Activated naive CD8-positive, alpha-beta T cell treated with anti-CD3 and anti-CD28 coated beads, Interleukin-2, amount 50 U/mL, for 24 hours (primary cell): Measurements from ENCODE around the gene PAM16.

Source experiments
- ATAC-seq: fragments of 150-1000 bp; cut with Tn5 transposase; one replicate; pipeline ENCODE4 v1.10.0; 2021
- DNase-seq: peaks from one replicate; pipeline ENCODE4 v3.0.0; 2021
- H3K27ac Mint-ChIP-seq: one replicate; pipeline ENCODE4 v1.8.0; 2021; ENCODE audit warnings: mild to moderate bottlenecking, mixed read lengths
- H3K27me3 Mint-ChIP-seq: one replicate; pipeline ENCODE4 v1.8.0; 2021; ENCODE audit warnings: mixed read lengths
- H3K36me3 Mint-ChIP-seq: one replicate; pipeline ENCODE4 v1.8.0; 2021; ENCODE audit warnings: low read depth, mixed read lengths
- H3K4me1 Mint-ChIP-seq: one replicate; pipeline ENCODE4 v1.8.0; 2021; ENCODE audit warnings: mixed read lengths
- H3K4me3 Mint-ChIP-seq: one replicate; pipeline ENCODE4 v1.8.0; 2021; ENCODE audit warnings: mild to moderate bottlenecking, moderate library complexity, mixed read lengths
- H3K9me3 Mint-ChIP-seq: one replicate; pipeline ENCODE4 v1.8.0; 2021; ENCODE audit warnings: mixed read lengths

PAM16 gene

GRCh38 chr16:4328782-4329775 lies 22.0 kb downstream of the PAM16 start:
- no peak overlapping the region for H3K27ac Mint-ChIP-seq
- H3K4me1 Mint-ChIP-seq: peaks cover 5% of the 10 kb centered on the region
- H3K36me3 Mint-ChIP-seq: no peaks in the 10 kb centered on the region
- peaks cover 3% of the 10 kb centered on the region for H3K27me3 Mint-ChIP-seq
- no peak overlapping the region for H3K4me3 Mint-ChIP-seq
- DNase-seq: no peak
- no peak for ATAC-seq
- H3K9me3 Mint-ChIP-seq: no peaks in the 10 kb centered on the region

GRCh38 chr16:4328046-4328781 lies 22.9 kb downstream of the PAM16 start:
- Mint-ChIP-seq H3K36me3 (no peaks in the 10 kb centered on the region), H3K4me3 (peak overlapping the region; percentile 24), H3K4me1 (peaks cover 5% of the 10 kb centered on the region), H3K9me3 (no peaks in the 10 kb centered on the region), H3K27ac (no peak overlapping the region), H3K27me3 (peaks cover 3% of the 10 kb centered on the region)
- peak; percentile 66 for DNase-seq
- peak; percentile 63 for ATAC-seq

- Mint-ChIP-seq H3K27ac (no peak overlapping the region), H3K9me3 (no peaks in the 10 kb centered on the region), H3K36me3 (no peaks in the 10 kb centered on the region), H3K4me3 (no peak overlapping the region), H3K4me1 (peaks cover 5% of the 10 kb centered on the region), H3K27me3 (peaks cover 3% of the 10 kb centered on the region)
- ATAC-seq (peak; percentile 3), DNase-seq (no peak)
These were observed 23.6 kb downstream of the PAM16 start for GRCh38 chr16:4327386-4328045.

GRCh38 chr16:4325253-4325758 lies 25.8 kb downstream of the PAM16 start:
- no peaks in the 10 kb centered on the region for H3K36me3 Mint-ChIP-seq
- H3K9me3 Mint-ChIP-seq: no peaks in the 10 kb centered on the region
- no peak overlapping the region for H3K27ac Mint-ChIP-seq
- DNase-seq (no peak), ATAC-seq (no peak)
- peaks cover 5% of the 10 kb centered on the region for H3K4me1 Mint-ChIP-seq
- peaks cover 3% of the 10 kb centered on the region for H3K27me3 Mint-ChIP-seq
- H3K4me3 Mint-ChIP-seq: no peak overlapping the region

GRCh38 chr16:4324492-4325252 lies 26.4 kb downstream of the PAM16 start:
- Mint-ChIP-seq H3K36me3 (no peaks in the 10 kb centered on the region), H3K27me3 (peaks cover 3% of the 10 kb centered on the region), H3K4me3 (no peak overlapping the region), H3K4me1 (peaks cover 5% of the 10 kb centered on the region), H3K27ac (no peak overlapping the region), H3K9me3 (no peaks in the 10 kb centered on the region)
- no peak for DNase-seq
- ATAC-seq: no peak

GRCh38 chr16:4323845-4324488 lies 27.2 kb downstream of the PAM16 start:
- peaks cover 9% of the 10 kb centered on the region for H3K4me1 Mint-ChIP-seq
- no peak overlapping the region for H3K27ac Mint-ChIP-seq
- no peaks in the 10 kb centered on the region for H3K36me3 Mint-ChIP-seq
- DNase-seq: no peak
- no peaks in the 10 kb centered on the region for H3K9me3 Mint-ChIP-seq
- no peak overlapping the region for H3K4me3 Mint-ChIP-seq
- ATAC-seq: no peak
- H3K27me3 Mint-ChIP-seq: peaks cover 3% of the 10 kb centered on the region

GRCh38 chr16:4323071-4323844 lies 27.9 kb downstream of the PAM16 start:
- Mint-ChIP-seq H3K36me3 (no peaks in the 10 kb centered on the region), H3K4me1 (peaks cover 7% of the 10 kb centered on the region), H3K27me3 (peaks cover under 1% of the 10 kb centered on the region), H3K4me3 (no peak overlapping the region), H3K9me3 (no peaks in the 10 kb centered on the region), H3K27ac (no peak overlapping the region)
- no peak for ATAC-seq
- no peak for DNase-seq

GRCh38 chr16:4322121-4323052 lies 28.7 kb downstream of the PAM16 start:
- ATAC-seq (no peak), DNase-seq (no peak)
- Mint-ChIP-seq H3K4me1 (peaks cover 4% of the 10 kb centered on the region), H3K36me3 (no peaks in the 10 kb centered on the region), H3K4me3 (no peak overlapping the region), H3K9me3 (no peaks in the 10 kb centered on the region), H3K27me3 (peaks cover 2% of the 10 kb centered on the region), H3K27ac (no peak overlapping the region)

- no peaks in the 10 kb centered on the region for H3K36me3 Mint-ChIP-seq
- no peak for ATAC-seq
- no peak overlapping the region for H3K4me3 Mint-ChIP-seq
These were observed 29.6 kb downstream of the PAM16 start for GRCh38 chr16:4321286-4322120.

GRCh38 chr16:4320571-4321137 lies 30.5 kb downstream of the PAM16 start:
- H3K27me3 Mint-ChIP-seq: peaks cover 2% of the 10 kb centered on the region
- DNase-seq (no peak), ATAC-seq (no peak)
- no peak overlapping the region for H3K27ac Mint-ChIP-seq
- H3K4me1 Mint-ChIP-seq: peaks cover 4% of the 10 kb centered on the region
- no peaks in the 10 kb centered on the region for H3K9me3 Mint-ChIP-seq
- no peaks in the 10 kb centered on the region for H3K36me3 Mint-ChIP-seq
- no peak overlapping the region for H3K4me3 Mint-ChIP-seq

More at GRCh38 chr16:4321286-4322120, 29.6 kb downstream of the PAM16 start:
- Mint-ChIP-seq H3K27me3 (peaks cover 2% of the 10 kb centered on the region), H3K4me1 (peaks cover 4% of the 10 kb centered on the region), H3K9me3 (no peaks in the 10 kb centered on the region), H3K27ac (no peak overlapping the region)
- DNase-seq: no peak
